ENCODE measurements around the gene URGCP. TPM values are rescaled to one million over a fixed set of nuclear protein-coding genes. Genes with fewer than 3 reads are reported as not detected.
"Not testable (repeated sequence)": the region's sequence is repeated elsewhere in the genome, so short reads cannot be mapped to it uniquely, and the experiment has no call there.

Gene URGCP
- total and polyA plus RNA-seq, 8 donors = 25.5 to 37.5 (median 31.0) TPM

GRCh38 chr7:43838201-43838658 lies 68.2 kb downstream of the URGCP start:
- Histone ChIP-seq H3K36me3 (no peaks in the 10 kb centered on the region), H3K4me3 (no peak overlapping the region), H3K27me3 (no peaks in the 10 kb centered on the region), H3K9me3 (no peaks in the 10 kb centered on the region), H3K4me1 (peaks cover 0 to 10% of the 10 kb centered on the region in 2 donors), H3K27ac (no peak overlapping the region)
- TF ChIP-seq CTCF (IDR thresholded peaks at IDR 0.05) = no peak
- intact Hi-C loops (cut with DNase I) = loop anchor here in 1 of 2 donors (10.0 kb wide), 1 partner anchor 113 kb away; the partner anchor contains the start of gene COA1
- no peak for DNase-seq
- ATAC-seq = no peak

GRCh38 chr7:43834463-43835251 lies 71.7 kb downstream of the URGCP start:
- DNase-seq (no peak), ATAC-seq (peak; percentile 15)
- H3K9me3 ChIP-seq = peaks cover 0 to 3% of the 10 kb centered on the region in 2 donors
- peak overlapping the region in 1 of 2 donors; percentile 18 for H3K4me3 ChIP-seq
- H3K27ac ChIP-seq = peak overlapping the region in 1 of 2 donors; percentile 31
- TF ChIP-seq CTCF (IDR thresholded peaks at IDR 0.05) = no peak
- intact Hi-C loops (cut with DNase I) = loop anchor here in 1 of 2 donors (10.0 kb wide), 1 partner anchor 110 kb away; the partner anchor contains the start of gene COA1
- H3K36me3 ChIP-seq = no peaks in the 10 kb centered on the region
- H3K4me1 ChIP-seq = peaks cover 0 to 10% of the 10 kb centered on the region in 2 donors
- no peaks in the 10 kb centered on the region for H3K27me3 ChIP-seq

GRCh38 chr7:43830917-43831316 lies 75.5 kb downstream of the URGCP start:
- intact Hi-C loops (cut with DNase I) = loop anchor here in 1 of 2 donors (10.0 kb wide), 1 partner anchor 106 kb away; the partner anchor contains the start of gene COA1

More at GRCh38 chr7:43830917-43831316, 75.5 kb downstream of the URGCP start:
- H3K36me3 ChIP-seq, H3K27me3 ChIP-seq, DNase-seq, H3K9me3 ChIP-seq, H3K27ac ChIP-seq, H3K4me1 ChIP-seq, H3K4me3 ChIP-seq, ATAC-seq: not testable (repeated sequence)

Other genes starting within 250 kb of the URGCP start
- 10 to 100 TPM; 41.5 to 43.8 TPM for gene COA1, start 177.1 kb downstream of the URGCP start, total RNA-seq
- 10 to 100 TPM; 71.4 to 89.2 (median 79.7) TPM for gene COA1, start 177.1 kb downstream of the URGCP start, polyA plus RNA-seq (ENCODE audit: insufficient read length in 6 of 6)
- gene BLVRA, start 147.9 kb downstream of the URGCP start, total RNA-seq = 10 to 100 TPM; 78.1 to 83.8 TPM
- 10 to 100 TPM; 38.0 to 47.5 (median 42.7) TPM for gene BLVRA, start 147.9 kb downstream of the URGCP start, polyA plus RNA-seq (ENCODE audit: insufficient read length in 6 of 6)
- 10 to 100 TPM; 80.9 to 87.6 TPM for gene MRPS24, start 37.1 kb downstream of the URGCP start, total RNA-seq
- 10 to 100 TPM; 63.2 to 68.5 (median 65.8) TPM for gene MRPS24, start 37.1 kb downstream of the URGCP start, polyA plus RNA-seq (ENCODE audit: insufficient read length in 6 of 6)
- 10 to 100 TPM; 25.7 to 26.4 TPM for gene UBE2D4, start 19.8 kb upstream of the URGCP start, total RNA-seq
- 10 to 100 TPM; 15.2 to 20.0 (median 16.1) TPM for gene UBE2D4, start 19.8 kb upstream of the URGCP start, polyA plus RNA-seq (ENCODE audit: insufficient read length in 6 of 6)
- gene SPDYE1, start 91.3 kb upstream of the URGCP start, total RNA-seq = not detected
- 1 to 10 TPM; 1.4 to 2.5 (median 1.8) TPM for gene SPDYE1, start 91.3 kb upstream of the URGCP start, polyA plus RNA-seq (ENCODE audit: insufficient read length in 6 of 6)
- 100 to 1,000 TPM in 1 of 2 donors, 10 to 100 TPM in 1; 93.3 to 119 TPM for gene DBNL, start 138.1 kb upstream of the URGCP start, total RNA-seq
- 10 to 100 TPM; 57.2 to 81.1 (median 67.3) TPM for gene DBNL, start 138.1 kb upstream of the URGCP start, polyA plus RNA-seq (ENCODE audit: insufficient read length in 6 of 6)
- under 1 TPM in 1 of 2 donors, not detected in 1; 0.79 TPM for gene PGAM2, start 159.0 kb upstream of the URGCP start, total RNA-seq
- under 1 TPM in 5 of 6 donors, not detected in 1; 0.24 to 0.61 (median 0.46) TPM for gene PGAM2, start 159.0 kb upstream of the URGCP start, polyA plus RNA-seq (ENCODE audit: insufficient read length in 6 of 6)
- 10 to 100 TPM; 16.7 to 26.4 TPM for gene POLM, start 175.9 kb upstream of the URGCP start, total RNA-seq
- 10 to 100 TPM; 20.0 to 29.6 (median 28.6) TPM for gene POLM, start 175.9 kb upstream of the URGCP start, polyA plus RNA-seq (ENCODE audit: insufficient read length in 6 of 6)
- 100 to 1,000 TPM; 167 to 195 TPM for gene AEBP1, start 197.7 kb upstream of the URGCP start, total RNA-seq
- 10 to 100 TPM; 53.6 to 77.7 (median 61.2) TPM for gene AEBP1, start 197.7 kb upstream of the URGCP start, polyA plus RNA-seq (ENCODE audit: insufficient read length in 6 of 6)
- 100 to 1,000 TPM in 1 of 2 donors, 10 to 100 TPM in 1; 68.3 to 115 TPM for gene POLD2, start 217.0 kb upstream of the URGCP start, total RNA-seq
- 100 to 1,000 TPM in 5 of 6 donors, 10 to 100 TPM in 1; 97.3 to 116 (median 111) TPM for gene POLD2, start 217.0 kb upstream of the URGCP start, polyA plus RNA-seq (ENCODE audit: insufficient read length in 6 of 6)
- gene MYL7, start 234.7 kb upstream of the URGCP start, total RNA-seq = 1 to 10 TPM; 1.5 to 1.8 TPM
- gene MYL7, start 234.7 kb upstream of the URGCP start, polyA plus RNA-seq (ENCODE audit: insufficient read length in 6 of 6) = 1 to 10 TPM in 1 of 6 donors, under 1 TPM in 3, not detected in 2; 0.82 to 5.5 (median 0.88) TPM